Activated T-helper 2 cell treated with anti-CD3 and anti-CD28 coated beads, Interferon-gamma antibody, Interleukin-2, Interleukin-4, amounts not matched to agents 10 μg/mL and 5 μg/mL and 100 μg/mL, durations not matched to agents 14 hours and 24 hours and 36 hours (primary cell): ENCODE data around the gene KCNK18. TPM values are rescaled to one million over a fixed set of nuclear protein-coding genes. Genes with fewer than 3 reads are reported as not detected.
"Not testable (repeated sequence)": the region's sequence is repeated elsewhere in the genome, so short reads cannot be mapped to it uniquely, and the experiment has no call there.

ENCODE experiments used
- DNase-seq: peaks from one replicate; pipeline ENCODE4 v3.0.0; 2021; ENCODE audit warnings: low spot score
- H3K27ac Mint-ChIP-seq: one replicate; pipeline ENCODE4 v1.8.0; 2021; ENCODE audit warnings: mixed read lengths
- H3K27me3 Mint-ChIP-seq: one replicate; pipeline ENCODE4 v1.8.0; 2021; ENCODE audit warnings: low read depth, mixed read lengths
- H3K36me3 Mint-ChIP-seq: one replicate; pipeline ENCODE4 v1.8.0; 2021; ENCODE audit warnings: low read depth, mixed read lengths
- H3K4me1 Mint-ChIP-seq: one replicate; pipeline ENCODE4 v1.8.0; 2021; ENCODE audit warnings: low read depth, mixed read lengths
- H3K4me3 Mint-ChIP-seq: one replicate; pipeline ENCODE4 v1.8.0; 2021; ENCODE audit warnings: low read depth, mild to moderate bottlenecking, moderate library complexity, mixed read lengths
- H3K9me3 Mint-ChIP-seq: one replicate; pipeline ENCODE4 v1.8.0; 2021; ENCODE audit warnings: mixed read lengths
- intact Hi-C: fragments of 100-400 bp; cut with micrococcal nuclease; formaldehyde crosslinking; loops from one replicate; pipeline ENCODE4 v1.15.1; 2023
- total RNA-seq: library from RNA; stranded (reverse); gene quantifications from 2 replicates; pipeline ENCODE4 v1.2.3, GENCODE V29; 2022

KCNK18 gene
- total RNA-seq, 1 donor from 2014 or later, result not detected

DNA sequence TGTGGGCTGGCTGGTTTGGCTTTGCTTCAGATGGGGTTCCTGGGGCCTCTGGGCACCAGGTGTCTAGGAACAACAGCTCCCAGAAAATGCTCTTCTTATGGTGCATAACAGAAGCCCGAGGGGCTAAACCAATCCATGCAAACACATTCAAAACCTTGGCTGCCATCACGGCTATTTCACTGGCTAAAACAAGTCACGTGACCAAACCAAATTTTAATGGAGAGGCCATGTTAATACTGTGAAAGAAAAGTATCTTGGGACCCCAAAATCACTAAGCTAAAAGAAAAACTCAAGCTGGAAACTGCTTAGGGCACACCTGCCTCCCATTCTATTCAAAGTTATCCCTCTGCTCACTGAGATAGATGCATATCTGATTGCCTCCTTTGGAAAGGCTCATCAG, 19.1 kb upstream of the KCNK18 start:
- Mint-ChIP-seq H3K27me3 (peaks cover 18% of the 10 kb centered on the region), H3K4me1 (peaks cover 13% of the 10 kb centered on the region), H3K9me3 (no peaks in the 10 kb centered on the region), H3K4me3 (no peak overlapping the region), H3K27ac (no peak overlapping the region), H3K36me3 (no peaks in the 10 kb centered on the region)
- no peak for DNase-seq
- intact Hi-C loops, result loop anchor here (5.0 kb wide), 1 partner anchor 496 kb away; no protein-coding TSS in a partner anchor

DNA sequence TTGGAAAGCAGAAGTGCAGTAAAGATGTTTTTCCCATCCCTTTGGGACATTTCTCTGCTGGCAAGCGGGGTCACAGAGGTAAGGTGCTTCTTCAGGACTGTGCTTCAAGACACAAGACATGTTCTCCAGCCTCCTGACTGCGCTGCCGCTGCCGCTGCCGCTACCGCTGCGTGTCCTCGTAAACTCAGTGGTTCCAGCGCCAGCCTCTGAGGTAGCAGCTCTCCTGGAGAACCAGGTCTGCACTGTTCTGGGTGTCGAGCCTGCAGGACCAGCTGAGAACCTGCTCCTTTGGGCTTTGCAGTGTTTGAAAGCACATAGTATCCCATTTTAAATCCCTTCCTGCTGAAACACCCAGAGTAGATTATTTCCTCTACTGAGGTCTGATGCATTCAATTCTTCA, 13.0 kb upstream of the KCNK18 start:
- no peak for DNase-seq
- intact Hi-C loops, result no loop called here
- H3K4me3 Mint-ChIP-seq, result no peak overlapping the region
- peaks cover 6% of the 10 kb centered on the region for H3K27me3 Mint-ChIP-seq
- no peaks in the 10 kb centered on the region for H3K36me3 Mint-ChIP-seq
- no peaks in the 10 kb centered on the region for H3K4me1 Mint-ChIP-seq
- peaks cover 4% of the 10 kb centered on the region for H3K9me3 Mint-ChIP-seq
- no peak overlapping the region for H3K27ac Mint-ChIP-seq

DNA sequence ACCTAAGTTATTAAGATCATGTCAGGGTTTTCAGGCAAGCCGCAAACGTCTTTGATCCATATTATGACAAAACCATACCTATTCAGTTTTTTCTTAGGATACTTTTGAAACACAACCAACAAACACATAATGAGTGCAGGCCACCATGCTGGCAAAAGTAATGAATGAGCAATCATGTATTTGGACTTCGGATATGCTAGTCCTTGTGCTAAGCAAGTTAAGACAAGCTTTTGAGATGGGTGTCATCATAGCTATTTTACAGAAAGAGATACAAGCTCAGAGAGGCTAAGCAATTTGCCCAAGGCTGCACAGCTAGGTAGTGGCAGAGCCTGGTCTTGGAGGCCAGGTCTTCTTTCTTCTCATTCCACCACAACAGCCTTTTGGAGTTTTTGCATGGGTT, 12.5 kb upstream of the KCNK18 start:
- no peak for DNase-seq
- peaks cover 8% of the 10 kb centered on the region for H3K9me3 Mint-ChIP-seq
- intact Hi-C loops, result no loop called here
- no peak overlapping the region for H3K27ac Mint-ChIP-seq
- H3K27me3 Mint-ChIP-seq, result peaks cover 6% of the 10 kb centered on the region
- no peaks in the 10 kb centered on the region for H3K36me3 Mint-ChIP-seq
- no peaks in the 10 kb centered on the region for H3K4me1 Mint-ChIP-seq
- no peak overlapping the region for H3K4me3 Mint-ChIP-seq

- H3K9me3 Mint-ChIP-seq, H3K27ac Mint-ChIP-seq, H3K27me3 Mint-ChIP-seq, H3K4me3 Mint-ChIP-seq, H3K36me3 Mint-ChIP-seq, H3K4me1 Mint-ChIP-seq, intact Hi-C loops, DNase-seq: not testable (repeated sequence)
These were observed 11.5 kb upstream of the KCNK18 start for GRCh38 chr10:117185817-117186216.

- H3K27me3 Mint-ChIP-seq, result no peaks in the 10 kb centered on the region
- no peak for DNase-seq
- H3K4me3 Mint-ChIP-seq, result no peak overlapping the region
- H3K9me3 Mint-ChIP-seq, result peaks cover 9% of the 10 kb centered on the region
- H3K27ac Mint-ChIP-seq, result no peak overlapping the region
- H3K36me3 Mint-ChIP-seq, result no peaks in the 10 kb centered on the region
- intact Hi-C loops, result no loop called here
- H3K4me1 Mint-ChIP-seq, result no peaks in the 10 kb centered on the region
These were observed 10.3 kb upstream of the KCNK18 start for GRCh38 chr10:117186832-117187615.

DNA sequence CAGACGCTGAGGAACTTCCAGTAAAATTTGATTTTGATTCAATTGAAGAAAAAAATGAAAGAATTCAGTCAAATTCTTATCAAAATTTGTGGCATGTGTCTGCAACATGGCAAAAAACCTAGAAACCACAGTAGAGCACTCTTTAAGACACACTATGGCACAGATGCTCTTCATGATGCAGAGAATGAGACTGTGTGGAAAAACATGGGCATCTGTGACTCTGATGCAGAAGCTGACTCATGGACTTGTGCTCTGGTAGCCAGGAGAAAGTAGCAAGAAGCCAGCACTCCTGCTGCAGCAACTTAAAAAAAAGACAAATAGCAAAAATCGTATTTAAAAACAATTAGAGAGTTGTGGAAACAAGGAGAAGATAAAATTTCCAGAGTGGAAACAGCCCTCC, 8.9 kb upstream of the KCNK18 start:
- H3K36me3 Mint-ChIP-seq, result no peaks in the 10 kb centered on the region
- DNase-seq, result no peak
- no peaks in the 10 kb centered on the region for H3K27me3 Mint-ChIP-seq
- peaks cover 9% of the 10 kb centered on the region for H3K9me3 Mint-ChIP-seq
- H3K4me3 Mint-ChIP-seq, result no peak overlapping the region
- no peaks in the 10 kb centered on the region for H3K4me1 Mint-ChIP-seq
- intact Hi-C loops, result no loop called here
- H3K27ac Mint-ChIP-seq, result no peak overlapping the region

GRCh38 chr10:117189557-117189956, 7.7 kb upstream of the KCNK18 start:
- H3K27ac Mint-ChIP-seq, result no peak overlapping the region
- H3K27me3 Mint-ChIP-seq, result no peaks in the 10 kb centered on the region
- H3K36me3 Mint-ChIP-seq, result no peaks in the 10 kb centered on the region
- H3K4me3 Mint-ChIP-seq, result no peak overlapping the region
- H3K4me1 Mint-ChIP-seq, result no peaks in the 10 kb centered on the region
- peaks cover 9% of the 10 kb centered on the region for H3K9me3 Mint-ChIP-seq
- DNase-seq, result no peak
- intact Hi-C loops, result no loop called here

GRCh38 chr10:117198088-117198487, 799 bp downstream of the KCNK18 start:
- H3K4me1 Mint-ChIP-seq, result no peaks in the 10 kb centered on the region
- no peaks in the 10 kb centered on the region for H3K27me3 Mint-ChIP-seq
- intact Hi-C loops, result no loop called here
- H3K27ac Mint-ChIP-seq, result no peak overlapping the region
- H3K9me3 Mint-ChIP-seq, result no peaks in the 10 kb centered on the region
- no peak overlapping the region for H3K4me3 Mint-ChIP-seq
- no peaks in the 10 kb centered on the region for H3K36me3 Mint-ChIP-seq
- DNase-seq, result no peak

GRCh38 chr10:117201826-117202225, 4.5 kb downstream of the KCNK18 start:
- Mint-ChIP-seq H3K36me3 (no peaks in the 10 kb centered on the region), H3K27ac (no peak overlapping the region), H3K9me3 (no peaks in the 10 kb centered on the region), H3K27me3 (no peaks in the 10 kb centered on the region), H3K4me3 (no peak overlapping the region), H3K4me1 (no peaks in the 10 kb centered on the region)
- no peak for DNase-seq
- intact Hi-C loops, result no loop called here

- Mint-ChIP-seq H3K4me3 (no peak overlapping the region), H3K4me1 (no peaks in the 10 kb centered on the region), H3K36me3 (no peaks in the 10 kb centered on the region), H3K27me3 (no peaks in the 10 kb centered on the region), H3K9me3 (no peaks in the 10 kb centered on the region), H3K27ac (no peak overlapping the region)
- intact Hi-C loops, result no loop called here
- no peak for DNase-seq
These were observed 7.0 kb downstream of the KCNK18 start for GRCh38 chr10:117204316-117204715.

- H3K9me3 Mint-ChIP-seq, result peaks cover 9% of the 10 kb centered on the region
- intact Hi-C loops, result no loop called here
- H3K36me3 Mint-ChIP-seq, result no peaks in the 10 kb centered on the region
These were observed 14.9 kb downstream of the KCNK18 start for GRCh38 chr10:117212176-117212575.

DNA sequence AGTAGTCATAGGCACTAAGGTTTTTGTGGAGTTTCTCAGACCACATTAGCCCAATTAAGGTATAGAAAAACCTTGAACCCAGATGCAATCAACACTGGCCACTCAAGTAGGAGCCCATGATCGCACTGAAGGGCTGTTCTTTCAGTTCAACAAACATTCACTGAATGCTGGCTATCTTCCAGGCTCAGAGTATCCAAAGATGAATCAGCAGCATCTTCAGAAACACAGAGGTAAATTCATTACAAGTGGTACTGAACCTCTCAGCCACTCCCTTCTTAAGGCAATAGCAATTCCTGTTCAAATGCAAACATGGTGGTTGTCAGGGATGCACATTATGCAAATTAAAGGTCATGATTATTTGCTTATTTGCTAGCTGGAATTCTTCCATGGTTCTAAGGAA, 17.1 kb downstream of the KCNK18 start:
- intact Hi-C loops, result no loop called here
- Mint-ChIP-seq H3K36me3 (no peaks in the 10 kb centered on the region), H3K27me3 (peaks cover 36% of the 10 kb centered on the region)

More at GRCh38 chr10:117212176-117212575, 14.9 kb downstream of the KCNK18 start:
- H3K4me3 Mint-ChIP-seq, result no peak overlapping the region
- peaks cover 4% of the 10 kb centered on the region for H3K4me1 Mint-ChIP-seq
- DNase-seq, result no peak
- peaks cover 27% of the 10 kb centered on the region for H3K27me3 Mint-ChIP-seq
- H3K27ac Mint-ChIP-seq, result no peak overlapping the region

GRCh38 chr10:117215079-117215478, 17.8 kb downstream of the KCNK18 start:
- Mint-ChIP-seq H3K36me3 (no peaks in the 10 kb centered on the region), H3K9me3 (peaks cover 9% of the 10 kb centered on the region), H3K4me3 (no peak overlapping the region), H3K4me1 (peaks cover 4% of the 10 kb centered on the region), H3K27ac (no peak overlapping the region), H3K27me3 (peaks cover 36% of the 10 kb centered on the region)
- intact Hi-C loops, result no loop called here
- no peak for DNase-seq

More for the DNA sequence above, 17.1 kb downstream of the KCNK18 start:
- DNase-seq, result no peak
- H3K4me3 Mint-ChIP-seq, result no peak overlapping the region
- peaks cover 4% of the 10 kb centered on the region for H3K4me1 Mint-ChIP-seq
- peaks cover 9% of the 10 kb centered on the region for H3K9me3 Mint-ChIP-seq
- H3K27ac Mint-ChIP-seq, result no peak overlapping the region
